Neural cell (in vitro differentiated cells): Measurements from ENCODE around the gene RDX. TPM values are rescaled to one million over a fixed set of nuclear protein-coding genes. Genes with fewer than 3 reads are reported as not detected.

Experiments used
- H2AFZ ChIP-seq: fragments of 200-600, 300-800 bp; sonication (generic), shearing (Covaris generic); 2 replicates; pipeline ENCODE4 v1.6.0; 2014; ENCODE audit warnings: low read depth, mild to moderate bottlenecking, antibody characterized with exemption, low read length, moderate library complexity
- H3F3A ChIP-seq: fragments of 200-600 bp; shearing (Covaris generic); 2 replicates; pipeline ENCODE4 v1.6.1; 2016; ENCODE audit warnings: mild to moderate bottlenecking, moderate library complexity, mixed read lengths, antibody characterized with exemption, low read length; ENCODE audit not compliant: insufficient read depth, poor library complexity, severe bottlenecking
- H3K27ac ChIP-seq: fragments of 200-600, 300-800 bp; sonication (generic), shearing (Covaris generic); 2 replicates; pipeline ENCODE4 v1.5.1; 2014; ENCODE audit warnings: mild to moderate bottlenecking, low read length, moderate library complexity
- H3K27me3 ChIP-seq: fragments of 300-800, 200-600 bp; sonication (generic), shearing (Covaris generic); 2 replicates; pipeline ENCODE4 v1.6.0; 2014; ENCODE audit warnings: mild to moderate bottlenecking, low read depth, low read length, moderate library complexity; ENCODE audit not compliant: insufficient read depth
- H3K36me3 ChIP-seq: fragments of 300-800, 200-600 bp; sonication (generic), shearing (Covaris generic); 2 replicates; pipeline ENCODE4 v1.5.1; 2014; ENCODE audit warnings: mild to moderate bottlenecking, antibody characterized with exemption, low read length, moderate library complexity; ENCODE audit not compliant: insufficient read depth
- H3K4me2 ChIP-seq: fragments of 300-800, 200-600 bp; sonication (generic), shearing (Covaris generic); 2 replicates; pipeline ENCODE4 v1.6.0; 2014; ENCODE audit warnings: mild to moderate bottlenecking, low read length
- H3K4me3 ChIP-seq: fragments of 300-800, 200-600 bp; sonication (generic), shearing (Covaris generic); 2 replicates; pipeline ENCODE4 v1.5.1; 2014; ENCODE audit warnings: mild to moderate bottlenecking, low read length, moderate library complexity
- H3K79me2 ChIP-seq: fragments of 200-600 bp; shearing (Covaris generic); replicated peaks from 2 replicates; pipeline ENCODE4 v1.6.0; 2014; ENCODE audit warnings: mild to moderate bottlenecking, low read length, moderate library complexity; ENCODE audit not compliant: insufficient read depth
- H3K9ac ChIP-seq: fragments of 300-800, 200-600 bp; sonication (generic), shearing (Covaris generic); 2 replicates; pipeline ENCODE4 v1.6.1; 2016; ENCODE audit warnings: mild to moderate bottlenecking, low read length, mixed read lengths
- H3K9me2 ChIP-seq: fragments of 200-600 bp; shearing (Covaris generic); 2 replicates; pipeline ENCODE4 v1.6.1; 2016; ENCODE audit warnings: mild to moderate bottlenecking, low read length, mixed read lengths; ENCODE audit not compliant: insufficient read depth
- H3K9me3 ChIP-seq: fragments of 200-600, 300-800 bp; sonication (generic), shearing (Covaris generic); 2 replicates; pipeline ENCODE4 v1.6.1; 2016; ENCODE audit warnings: mild to moderate bottlenecking, mixed run types, low read length, moderate library complexity, mixed read lengths
- H4K20me1 ChIP-seq: fragments of 200-600 bp; shearing (Covaris generic); 2 replicates; pipeline ENCODE4 v1.6.1; 2016; ENCODE audit warnings: mild to moderate bottlenecking, mixed run types; ENCODE audit not compliant: insufficient read depth
- EP300 ChIP-seq: fragments of 450-650 bp; conservative IDR thresholded peaks from 2 replicates; pipeline ENCODE4 v1.6.1; 2014; ENCODE audit warnings: antibody characterized with exemption, mild to moderate bottlenecking, moderate library complexity; ENCODE audit not compliant: poor library complexity, severe bottlenecking
- EZH2 ChIP-seq: fragments of 200-600, 300-800 bp; shearing (Covaris generic), sonication (generic); IDR thresholded peaks from 2 replicates; pipeline ENCODE4 v1.6.1; 2014; ENCODE audit warnings: antibody characterized with exemption, low read length, borderline replicate concordance, mild to moderate bottlenecking; ENCODE audit not compliant: insufficient read depth, poor library complexity, severe bottlenecking
- MXI1 ChIP-seq: fragments of 450-650 bp; conservative IDR thresholded peaks from 2 replicates; pipeline ENCODE4 v1.6.1; 2014; ENCODE audit warnings: antibody characterized with exemption, mild to moderate bottlenecking; ENCODE audit not compliant: poor library complexity, severe bottlenecking
- POLR2AphosphoS5 ChIP-seq: IDR thresholded peaks from 2 replicates; pipeline ENCODE4 v1.6.1; 2012
- RAD21 ChIP-seq: fragments of 450-650 bp; conservative IDR thresholded peaks from 2 replicates; pipeline ENCODE4 v1.6.1; 2014; ENCODE audit warnings: antibody characterized with exemption, mild to moderate bottlenecking, moderate library complexity
- SMC3 ChIP-seq: fragments of 450-650 bp; conservative IDR thresholded peaks from 2 replicates; pipeline ENCODE4 v1.6.1; 2014; ENCODE audit warnings: antibody characterized with exemption, mild to moderate bottlenecking, moderate library complexity; ENCODE audit not compliant: poor library complexity
- TAF1 ChIP-seq: IDR thresholded peaks from 2 replicates; pipeline ENCODE4 v1.6.1; 2012; ENCODE audit warnings: low read depth
- polyA plus RNA-seq: library from polyadenylated mRNA; depleted of rRNA; stranded (reverse); fragments of >200 nt; gene quantifications from 2 replicates; pipeline ENCODE4 v1.2.3, GENCODE V29; 2014
- TF ChIP-seq, protein P1 (sequence below): fragments of 450-650 bp; IDR thresholded peaks from 2 replicates; pipeline ENCODE4 v1.5.1; 2014; ENCODE audit warnings: antibody characterized with exemption, mild to moderate bottlenecking, moderate library complexity; ENCODE audit not compliant: poor library complexity, severe bottlenecking
- TF ChIP-seq, protein P2 (sequence below): IDR thresholded peaks from 2 replicates; pipeline ENCODE4 v1.6.1; 2012; ENCODE audit warnings: borderline replicate concordance

RDX gene
- polyA plus RNA-seq, 1 donor from 2014 or later = 39.0 TPM

DNA sequence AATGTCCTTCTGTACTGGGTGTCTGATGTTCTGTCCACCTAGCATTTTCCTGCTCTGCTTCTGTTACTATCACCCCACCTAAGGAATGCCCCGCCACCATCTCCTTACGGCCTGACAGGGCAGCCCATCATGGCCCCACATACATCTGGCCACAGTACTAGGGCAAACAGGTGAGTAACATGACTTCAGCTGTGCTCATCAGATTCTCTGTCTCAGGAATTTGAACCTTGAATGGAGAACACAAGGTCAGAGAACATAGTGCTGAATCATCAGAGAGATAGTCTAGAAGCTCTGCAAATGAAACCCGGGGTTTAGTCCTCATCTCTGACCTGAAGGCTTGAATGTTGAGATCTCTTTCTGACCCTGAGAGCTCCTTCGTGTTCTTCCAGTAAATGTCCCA, 170.8 kb downstream of the RDX start:
- no peak overlapping the region for H2AFZ ChIP-seq
- H3K4me3 ChIP-seq = no peak overlapping the region
- no peak overlapping the region for H3K4me2 ChIP-seq
- no peaks in the 10 kb centered on the region for H3K27me3 ChIP-seq
- no peaks in the 10 kb centered on the region for H3K9me2 ChIP-seq
- H3K9me3 ChIP-seq = no peaks in the 10 kb centered on the region
- H3K9ac ChIP-seq = no peak overlapping the region
- no peaks in the 10 kb centered on the region for H4K20me1 ChIP-seq
- peaks cover 3% of the 10 kb centered on the region for H3F3A ChIP-seq
- no peak for TF ChIP-seq POLR2AphosphoS5
- TF ChIP-seq, protein P1, sequence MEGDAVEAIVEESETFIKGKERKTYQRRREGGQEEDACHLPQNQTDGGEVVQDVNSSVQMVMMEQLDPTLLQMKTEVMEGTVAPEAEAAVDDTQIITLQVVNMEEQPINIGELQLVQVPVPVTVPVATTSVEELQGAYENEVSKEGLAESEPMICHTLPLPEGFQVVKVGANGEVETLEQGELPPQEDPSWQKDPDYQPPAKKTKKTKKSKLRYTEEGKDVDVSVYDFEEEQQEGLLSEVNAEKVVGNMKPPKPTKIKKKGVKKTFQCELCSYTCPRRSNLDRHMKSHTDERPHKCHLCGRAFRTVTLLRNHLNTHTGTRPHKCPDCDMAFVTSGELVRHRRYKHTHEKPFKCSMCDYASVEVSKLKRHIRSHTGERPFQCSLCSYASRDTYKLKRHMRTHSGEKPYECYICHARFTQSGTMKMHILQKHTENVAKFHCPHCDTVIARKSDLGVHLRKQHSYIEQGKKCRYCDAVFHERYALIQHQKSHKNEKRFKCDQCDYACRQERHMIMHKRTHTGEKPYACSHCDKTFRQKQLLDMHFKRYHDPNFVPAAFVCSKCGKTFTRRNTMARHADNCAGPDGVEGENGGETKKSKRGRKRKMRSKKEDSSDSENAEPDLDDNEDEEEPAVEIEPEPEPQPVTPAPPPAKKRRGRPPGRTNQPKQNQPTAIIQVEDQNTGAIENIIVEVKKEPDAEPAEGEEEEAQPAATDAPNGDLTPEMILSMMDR = no peak
- TF ChIP-seq EP300 = no peak
- TF ChIP-seq RAD21 = no peak
- TF ChIP-seq, protein P2, sequence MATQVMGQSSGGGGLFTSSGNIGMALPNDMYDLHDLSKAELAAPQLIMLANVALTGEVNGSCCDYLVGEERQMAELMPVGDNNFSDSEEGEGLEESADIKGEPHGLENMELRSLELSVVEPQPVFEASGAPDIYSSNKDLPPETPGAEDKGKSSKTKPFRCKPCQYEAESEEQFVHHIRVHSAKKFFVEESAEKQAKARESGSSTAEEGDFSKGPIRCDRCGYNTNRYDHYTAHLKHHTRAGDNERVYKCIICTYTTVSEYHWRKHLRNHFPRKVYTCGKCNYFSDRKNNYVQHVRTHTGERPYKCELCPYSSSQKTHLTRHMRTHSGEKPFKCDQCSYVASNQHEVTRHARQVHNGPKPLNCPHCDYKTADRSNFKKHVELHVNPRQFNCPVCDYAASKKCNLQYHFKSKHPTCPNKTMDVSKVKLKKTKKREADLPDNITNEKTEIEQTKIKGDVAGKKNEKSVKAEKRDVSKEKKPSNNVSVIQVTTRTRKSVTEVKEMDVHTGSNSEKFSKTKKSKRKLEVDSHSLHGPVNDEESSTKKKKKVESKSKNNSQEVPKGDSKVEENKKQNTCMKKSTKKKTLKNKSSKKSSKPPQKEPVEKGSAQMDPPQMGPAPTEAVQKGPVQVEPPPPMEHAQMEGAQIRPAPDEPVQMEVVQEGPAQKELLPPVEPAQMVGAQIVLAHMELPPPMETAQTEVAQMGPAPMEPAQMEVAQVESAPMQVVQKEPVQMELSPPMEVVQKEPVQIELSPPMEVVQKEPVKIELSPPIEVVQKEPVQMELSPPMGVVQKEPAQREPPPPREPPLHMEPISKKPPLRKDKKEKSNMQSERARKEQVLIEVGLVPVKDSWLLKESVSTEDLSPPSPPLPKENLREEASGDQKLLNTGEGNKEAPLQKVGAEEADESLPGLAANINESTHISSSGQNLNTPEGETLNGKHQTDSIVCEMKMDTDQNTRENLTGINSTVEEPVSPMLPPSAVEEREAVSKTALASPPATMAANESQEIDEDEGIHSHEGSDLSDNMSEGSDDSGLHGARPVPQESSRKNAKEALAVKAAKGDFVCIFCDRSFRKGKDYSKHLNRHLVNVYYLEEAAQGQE = no peak
- TF ChIP-seq SMC3 = no peak
- no peak for TF ChIP-seq TAF1
- TF ChIP-seq MXI1 = no peak
- no peak for TF ChIP-seq EZH2
- peaks cover 5% of the 10 kb centered on the region for H3K79me2 ChIP-seq
- no peak overlapping the region for H3K27ac ChIP-seq
- peaks cover 5% of the 10 kb centered on the region for H3K36me3 ChIP-seq

Other genes with a start within 250 kb of the RDX start
- gene ZC3H12C, start 203.2 kb downstream of the RDX start, polyA plus RNA-seq = 15.1 and 16.6 TPM in 2 replicates
- 13.9 and 14.3 TPM in 2 replicates for gene FDX1, start 133.3 kb upstream of the RDX start, polyA plus RNA-seq